Nucleus accumbens (tissue), 56 donors: ENCODE measurements around the gene NCAN.

ENCODE experiments used
- DNase-seq, 56 donors: peaks; one replicate each; lab custom pipeline; 2025; lab: John Stamatoyannopoulos, UW

The NCAN gene

GRCh38 chr19:19276851-19277250 lies 65.1 kb downstream of the NCAN start:
- DNase-seq, result no peak

- DNase-seq, result no peak
Measured at GRCh38 chr19:19278315-19278714, 66.6 kb downstream of the NCAN start.

- DNase-seq, result no peak
Measured at GRCh38 chr19:19279062-19279612, 67.4 kb downstream of the NCAN start.

GRCh38 chr19:19279853-19280252 lies 68.1 kb downstream of the NCAN start:
- no peak for DNase-seq

- DNase-seq, result peak in 23 of 56 donors; percentile 9 to 59 (median 28)
Measured at GRCh38 chr19:19280561-19280960, 68.8 kb downstream of the NCAN start.

- no peak for DNase-seq
Measured at GRCh38 chr19:19285686-19286085, 73.9 kb downstream of the NCAN start.

- no peak for DNase-seq
Measured at GRCh38 chr19:19292607-19293006, 80.8 kb downstream of the NCAN start.

GRCh38 chr19:19294914-19295313 lies 83.2 kb downstream of the NCAN start:
- DNase-seq, result no peak

- no peak for DNase-seq
Measured at GRCh38 chr19:19296953-19297689, 85.4 kb downstream of the NCAN start.

GRCh38 chr19:19297759-19298158 lies 86.0 kb downstream of the NCAN start:
- no peak for DNase-seq

GRCh38 chr19:19300613-19301012 lies 88.9 kb downstream of the NCAN start:
- no peak for DNase-seq
